Measurements from ENCODE around the gene RYR1. TPM values are rescaled to one million over a fixed set of nuclear protein-coding genes. Genes with fewer than 3 reads are reported as not detected.
A peak's percentile ranks its signal among the peaks of the same experiment; 100 is the strongest.

RYR1 gene
- polyA plus RNA-seq, 3 donors, result 0.76 to 2.1 (median 2.1) TPM

GRCh38 chr19:38580080-38580479, 146.6 kb downstream of the RYR1 start:
- Histone ChIP-seq H3K4me1 (ENCODE audit: control insufficient read depth in 1 of 2, insufficient read depth in 2 of 2, low read length in 2 of 2) (peaks cover 38 to 42% of the 10 kb centered on the region in 2 donors), H3K9me3 (replicated peaks in 1 of 2; ENCODE audit: control insufficient read depth in 1 of 2, insufficient read depth in 1 of 2, low read length in 2 of 2) (no peaks in the 10 kb centered on the region), H3K9ac (ENCODE audit: insufficient read depth, low read length, poor library complexity, severe bottlenecking) (no peak overlapping the region), H2AFZ (ENCODE audit: insufficient read depth, low read depth, low read length, poor library complexity, severe bottlenecking) (no peak overlapping the region), H3K27me3 (ENCODE audit: control insufficient read depth in 2 of 2, insufficient read depth in 2 of 2, low read length in 2 of 2) (no peaks in the 10 kb centered on the region), H4K20me1 (ENCODE audit: insufficient read depth, low read length) (no peaks in the 10 kb centered on the region), H3K4me2 (replicated peaks; ENCODE audit: extremely low read depth, low read length, poor library complexity, severe bottlenecking) (no peak overlapping the region), H3K27ac (ENCODE audit: low read depth in 1 of 2, low read length in 2 of 2) (no peak overlapping the region), H3K79me2 (ENCODE audit: insufficient read depth, low read length) (no peaks in the 10 kb centered on the region), H3K36me3 (replicated peaks in 1 of 2; ENCODE audit: control insufficient read depth in 1 of 2, insufficient read depth in 2 of 2, low read length in 2 of 2) (no peaks in the 10 kb centered on the region), H3K4me3 (replicated peaks in 1 of 3; ENCODE audit: low read depth in 2 of 3, low read length in 3 of 3) (no peak overlapping the region)
- Mint-ChIP-seq H3K4me1 (peaks cover 36% of the 10 kb centered on the region), H3K36me3 (no peaks in the 10 kb centered on the region), H3K4me3 (no peak overlapping the region), H3K9me3 (peaks cover 0 to 2% (median 0%) of the 10 kb centered on the region in 7 donors), H3K27me3 (ENCODE audit: low read depth in 3 of 3) (peaks cover 0 to 5% (median 0%) of the 10 kb centered on the region in 3 donors), H3K27ac (no peak overlapping the region)
- intact Hi-C loops (cut with micrococcal nuclease), result no loop called here
- WGBS (ENCODE audit: insufficient coverage), result 93% methylated on average over 12 of the region's 15 CpGs
- no peak for TF ChIP-seq CTCF (IDR thresholded peaks at IDR 0.05)
- no peak for DNase-seq

- Histone ChIP-seq H3K27me3 (ENCODE audit: control insufficient read depth in 2 of 2, insufficient read depth in 2 of 2, low read length in 2 of 2) (no peaks in the 10 kb centered on the region), H3K36me3 (replicated peaks in 1 of 2; ENCODE audit: control insufficient read depth in 1 of 2, insufficient read depth in 2 of 2, low read length in 2 of 2) (peaks cover 8 to 22% of the 10 kb centered on the region in 2 donors), H2AFZ (ENCODE audit: insufficient read depth, low read depth, low read length, poor library complexity, severe bottlenecking) (peak overlapping the region; percentile 46), H3K4me2 (replicated peaks; ENCODE audit: extremely low read depth, low read length, poor library complexity, severe bottlenecking) (peak overlapping the region; percentile 52), H3K9me3 (replicated peaks in 1 of 2; ENCODE audit: control insufficient read depth in 1 of 2, insufficient read depth in 1 of 2, low read length in 2 of 2) (no peaks in the 10 kb centered on the region), H4K20me1 (ENCODE audit: insufficient read depth, low read length) (no peaks in the 10 kb centered on the region), H3K4me1 (ENCODE audit: control insufficient read depth in 1 of 2, insufficient read depth in 2 of 2, low read length in 2 of 2) (peaks cover 33 to 38% of the 10 kb centered on the region in 2 donors), H3K9ac (ENCODE audit: insufficient read depth, low read length, poor library complexity, severe bottlenecking) (peak overlapping the region; percentile 57), H3K27ac (ENCODE audit: low read depth in 1 of 2, low read length in 2 of 2) (peak overlapping the region; percentile 46 to 47), H3K4me3 (replicated peaks in 1 of 3; ENCODE audit: low read depth in 2 of 3, low read length in 3 of 3) (peak overlapping the region in 1 of 3 experiments; percentile 2), H3K79me2 (ENCODE audit: insufficient read depth, low read length) (no peaks in the 10 kb centered on the region)
- H3K36me3 Mint-ChIP-seq, result peaks cover 13 to 20% of the 10 kb centered on the region in 2 donors
- H3K4me1 Mint-ChIP-seq, result peaks cover 35% of the 10 kb centered on the region
- TF ChIP-seq CTCF (IDR thresholded peaks at IDR 0.05), result no peak
- H3K9me3 Mint-ChIP-seq, result peaks cover 0 to 2% (median 0%) of the 10 kb centered on the region in 7 donors
- H3K27ac Mint-ChIP-seq, result peak overlapping the region; percentile 18 to 85 (median 61)
- peak overlapping the region; percentile 54 to 79 for H3K4me3 Mint-ChIP-seq
- peaks cover 0 to 4% (median 2%) of the 10 kb centered on the region in 3 donors for H3K27me3 Mint-ChIP-seq (ENCODE audit: low read depth in 3 of 3)
- 6% methylated on average over 6 of the region's 14 CpGs for WGBS (ENCODE audit: insufficient coverage)
- DNase-seq, result peak; percentile 8 to 19 (median 12)
- intact Hi-C loops (cut with micrococcal nuclease), result no loop called here
These were observed 149.9 kb downstream of the RYR1 start for GRCh38 chr19:38583219-38583984.
